Activated CD8-positive, alpha-beta memory T cell treated with anti-CD3 and anti-CD28 coated beads, Interleukin-2, amount 50 U/mL, for 24 hours (primary cell): ENCODE measurements around the gene PHPT1.
"Not testable (repeated sequence)": the region's sequence is repeated elsewhere in the genome, so short reads cannot be mapped to it uniquely, and the experiment has no call there.

Source experiments
- DNase-seq: peaks from one replicate; pipeline ENCODE4 v3.0.0-alpha.2; 2020; ENCODE audit errors: extremely low read depth

Gene PHPT1

DNA sequence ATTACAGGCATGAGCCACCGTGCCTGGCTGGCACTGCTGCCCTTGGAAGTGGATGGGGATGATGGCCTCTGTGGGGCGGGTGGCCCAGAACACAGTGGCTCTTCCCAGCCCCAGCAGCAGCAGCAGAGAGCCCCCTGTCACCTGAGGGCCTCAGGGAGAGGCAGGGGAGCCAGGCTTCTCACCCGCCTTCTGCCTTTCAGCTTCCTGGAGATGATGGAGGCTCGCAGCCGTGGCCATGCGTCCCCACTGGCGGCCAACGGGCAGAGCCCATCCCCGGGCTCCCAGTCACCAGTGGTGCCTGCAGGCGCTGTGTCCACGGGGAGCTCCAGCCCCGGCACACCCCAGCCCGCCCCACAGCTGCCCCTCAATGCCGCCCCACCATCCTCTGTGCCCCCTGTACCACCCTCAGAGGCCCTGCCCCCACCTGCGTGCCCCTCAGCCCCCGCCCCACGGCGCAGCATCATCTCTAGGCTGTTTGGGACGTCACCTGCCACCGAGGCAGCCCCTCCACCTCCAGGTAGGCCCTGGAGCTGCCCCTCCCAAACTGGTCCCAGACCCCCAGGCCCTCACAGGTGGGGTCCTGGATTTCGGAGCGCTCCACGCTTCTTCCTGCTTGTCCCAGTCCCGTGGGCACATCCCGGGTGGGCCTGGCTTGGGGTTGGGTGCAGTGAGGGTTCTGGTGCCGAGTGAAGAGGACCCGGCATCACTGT lies 11.9 kb upstream of the PHPT1 start:
- no peak for DNase-seq

DNA sequence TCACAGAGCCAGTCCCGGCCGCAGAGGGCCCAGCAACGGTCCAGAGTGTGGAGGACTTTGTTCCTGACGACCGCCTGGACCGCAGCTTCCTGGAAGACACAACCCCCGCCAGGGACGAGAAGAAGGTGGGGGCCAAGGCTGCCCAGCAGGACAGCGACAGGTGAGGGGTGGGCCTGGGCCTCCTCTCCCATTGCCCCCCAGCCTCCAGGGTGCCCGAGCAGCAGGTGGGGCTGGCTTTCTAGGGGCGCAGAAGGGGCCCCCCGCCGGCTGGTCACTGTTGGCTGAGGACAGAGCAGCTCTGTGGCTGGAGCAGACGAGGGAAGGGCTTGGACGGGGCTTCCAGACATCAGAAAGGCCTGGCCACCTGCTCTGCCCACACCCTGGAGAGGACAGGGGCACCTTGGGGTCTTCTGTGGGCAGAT lies 11.3 kb upstream of the PHPT1 start:
- DNase-seq = not testable (repeated sequence)

DNA sequence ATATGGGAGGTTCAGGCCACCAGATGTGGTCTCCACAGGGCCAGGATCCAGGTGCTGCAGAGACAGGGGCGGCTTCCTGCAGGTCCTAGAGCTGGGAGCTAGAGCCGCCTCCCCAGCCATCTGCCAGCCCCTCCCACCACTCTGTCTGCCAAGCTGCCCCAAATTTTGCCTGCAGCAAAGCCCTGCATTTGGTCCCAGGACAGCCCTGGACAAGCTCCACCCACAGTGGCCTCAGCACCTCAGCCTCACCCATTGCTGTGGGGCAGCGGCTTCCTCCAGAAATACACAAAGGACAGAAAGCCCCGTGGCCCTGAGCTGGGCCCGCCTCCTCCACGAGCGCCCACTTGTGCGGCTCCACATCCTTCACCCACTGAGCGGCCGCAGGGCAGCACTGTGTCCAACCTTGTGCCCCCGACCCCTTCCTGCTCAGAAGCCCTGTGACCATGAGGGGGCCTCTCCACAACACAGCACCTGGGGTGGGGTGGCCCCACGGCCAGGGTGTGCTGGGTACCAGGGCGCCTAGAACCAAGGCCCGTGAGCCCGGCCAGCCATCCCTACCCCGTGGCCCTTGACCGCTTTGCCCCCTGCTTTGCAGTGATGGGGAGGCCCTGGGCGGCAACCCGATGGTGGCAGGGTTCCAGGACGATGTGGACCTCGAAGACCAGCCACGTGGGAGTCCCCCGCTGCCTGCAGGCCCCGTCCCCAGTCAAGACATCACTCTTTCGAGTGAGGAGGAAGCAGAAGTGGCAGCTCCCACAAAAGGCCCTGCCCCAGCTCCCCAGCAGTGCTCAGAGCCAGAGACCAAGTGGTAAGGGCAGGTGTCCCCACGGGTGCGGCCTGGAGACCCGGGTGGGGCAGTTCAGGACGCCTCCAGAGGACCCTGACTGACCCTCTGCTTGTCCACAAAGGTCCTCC lies 10.6 kb upstream of the PHPT1 start:
- DNase-seq = no peak

DNA sequence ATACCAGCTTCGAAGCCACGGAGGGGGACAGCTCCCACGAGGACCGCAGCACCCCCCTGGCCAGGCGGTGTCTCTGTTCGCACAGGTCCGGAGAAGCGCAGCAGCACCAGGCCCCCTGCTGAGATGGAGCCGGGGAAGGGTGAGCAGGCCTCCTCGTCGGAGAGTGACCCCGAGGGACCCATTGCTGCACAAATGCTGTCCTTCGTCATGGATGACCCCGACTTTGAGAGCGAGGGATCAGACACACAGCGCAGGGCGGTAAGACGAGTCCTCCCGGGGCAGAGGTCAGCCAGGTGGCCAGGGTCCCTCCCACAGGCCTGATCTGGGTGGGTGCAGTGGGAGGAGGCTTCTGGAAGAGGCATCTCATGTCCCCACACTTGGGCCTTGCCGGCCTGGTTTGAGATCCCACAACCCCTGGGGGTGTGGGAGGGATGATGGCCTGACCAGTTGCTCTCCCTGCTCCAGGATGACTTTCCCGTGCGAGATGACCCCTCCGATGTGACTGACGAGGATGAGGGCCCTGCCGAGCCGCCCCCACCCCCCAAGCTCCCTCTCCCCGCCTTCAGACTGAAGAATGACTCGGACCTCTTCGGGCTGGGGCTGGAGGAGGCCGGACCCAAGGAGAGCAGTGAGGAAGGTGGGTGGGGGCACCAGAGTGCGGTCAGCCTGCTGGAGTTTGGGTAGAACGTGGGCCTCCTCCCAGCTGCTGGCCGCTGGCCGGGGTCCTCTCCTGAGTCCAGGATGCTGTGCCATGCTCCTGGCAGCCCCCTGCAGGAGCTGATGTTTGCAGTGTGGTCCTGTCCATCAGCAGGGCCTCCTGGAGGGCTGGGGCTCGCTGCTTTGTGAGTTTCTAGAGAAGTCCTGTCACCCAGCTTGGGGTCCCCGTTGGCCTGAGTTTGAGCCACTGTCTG lies 9.7 kb upstream of the PHPT1 start:
- no peak for DNase-seq

DNA sequence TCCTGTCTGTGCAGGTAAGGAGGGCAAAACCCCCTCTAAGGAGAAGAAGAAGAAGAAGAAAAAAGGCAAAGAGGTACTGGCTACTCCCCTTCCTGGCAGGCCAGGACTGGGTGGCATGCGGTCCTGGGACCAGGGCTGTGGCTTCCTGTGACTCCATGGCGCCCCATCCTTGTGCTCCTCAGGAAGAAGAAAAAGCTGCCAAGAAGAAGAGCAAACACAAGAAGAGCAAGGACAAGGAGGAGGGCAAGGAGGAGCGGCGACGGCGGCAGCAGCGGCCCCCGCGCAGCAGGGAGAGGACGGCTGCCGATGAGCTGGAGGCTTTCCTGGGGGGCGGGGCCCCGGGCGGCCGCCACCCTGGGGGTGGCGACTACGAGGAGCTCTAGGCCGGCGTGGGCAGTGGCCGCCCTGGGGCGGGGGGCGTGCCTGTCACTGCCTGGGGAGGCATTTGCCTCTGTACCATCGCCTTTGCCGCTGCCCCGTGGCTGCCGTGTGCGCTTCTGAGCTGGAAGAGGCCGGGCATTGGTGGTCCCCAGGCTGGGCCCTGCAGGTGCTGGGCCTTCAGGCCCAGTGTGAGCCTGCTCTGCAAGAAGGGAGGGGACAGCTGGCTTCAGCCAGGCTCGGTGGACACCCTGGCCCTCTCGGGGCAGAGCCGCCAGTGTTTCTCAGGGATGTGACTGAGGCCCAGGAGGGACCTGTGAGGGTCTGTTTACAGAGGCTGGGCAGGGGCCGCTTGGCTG lies 8.9 kb upstream of the PHPT1 start:
- DNase-seq = no peak

DNA sequence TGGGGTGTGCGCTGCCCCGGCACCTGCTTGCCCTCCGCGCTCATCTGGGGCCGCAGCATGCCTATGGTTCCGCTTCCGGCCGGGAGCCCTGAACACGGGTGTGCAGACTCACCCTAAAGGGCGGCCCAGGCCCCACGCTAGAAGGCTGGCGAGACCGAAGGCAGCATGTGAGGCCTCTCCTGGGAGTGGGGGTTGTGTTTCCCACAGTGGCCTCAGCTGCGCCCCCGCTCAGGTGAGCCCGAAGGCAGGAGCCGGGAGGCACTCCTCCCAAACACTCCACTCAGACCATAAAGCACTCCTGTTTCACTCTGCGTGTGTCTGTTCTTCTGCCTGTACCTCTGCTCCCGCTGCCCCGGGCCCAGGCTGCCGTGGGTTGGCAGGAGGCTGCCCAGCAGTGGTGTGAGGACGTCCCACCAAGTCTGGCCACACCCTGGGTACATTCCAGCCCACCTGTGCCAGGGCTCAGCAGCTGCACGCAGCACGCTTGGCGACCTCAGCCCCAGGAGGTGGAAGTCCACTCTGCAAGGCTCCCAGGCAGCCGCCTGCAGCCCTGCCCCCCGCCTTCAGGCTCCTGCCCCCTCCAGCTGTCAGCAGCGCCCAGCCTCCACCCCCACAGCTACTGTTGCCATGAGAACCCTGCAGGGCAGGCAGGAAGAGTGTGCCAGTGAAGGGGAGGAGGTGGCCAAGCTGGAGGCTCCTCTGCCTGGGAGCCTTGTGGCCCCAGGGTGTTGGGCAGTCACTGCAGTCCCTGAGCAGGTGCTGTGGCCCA lies 8.1 kb upstream of the PHPT1 start:
- no peak for DNase-seq

DNA sequence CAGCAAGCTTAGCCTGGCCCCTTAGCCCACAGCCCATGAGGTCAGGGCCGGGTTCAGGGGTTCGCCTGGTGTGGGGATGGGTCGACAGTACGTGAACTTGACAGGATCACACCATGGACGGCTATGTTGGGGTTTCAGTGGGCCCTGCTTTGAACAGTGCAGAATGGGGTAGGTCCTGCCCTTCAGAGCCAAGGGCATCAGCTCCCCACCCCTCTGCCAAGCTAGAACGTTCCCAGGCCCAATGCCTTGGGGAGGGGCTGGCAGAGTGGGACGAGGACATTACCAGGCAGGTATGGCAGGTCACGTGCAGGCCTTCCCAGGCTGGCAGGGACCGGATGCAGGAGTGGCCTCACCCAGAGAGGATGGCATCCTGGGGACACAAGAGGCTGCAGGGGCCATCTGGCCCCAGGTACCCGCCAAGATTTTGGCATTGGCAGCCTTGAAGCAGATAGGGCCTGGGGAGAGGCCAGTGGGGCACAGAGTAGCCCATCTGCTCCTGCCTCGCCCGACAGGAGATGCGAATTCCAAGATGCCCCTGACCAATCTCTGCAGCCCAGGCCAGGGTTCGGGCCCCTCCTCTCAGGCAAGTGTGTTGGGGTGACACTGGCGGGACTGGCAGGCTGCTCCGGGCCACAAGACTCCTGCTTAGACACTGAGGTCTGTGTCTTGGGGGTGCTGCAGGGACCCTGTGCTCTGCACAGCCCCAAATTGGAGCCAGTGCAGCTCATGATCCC lies 7.4 kb upstream of the PHPT1 start:
- not testable (repeated sequence) for DNase-seq

DNA sequence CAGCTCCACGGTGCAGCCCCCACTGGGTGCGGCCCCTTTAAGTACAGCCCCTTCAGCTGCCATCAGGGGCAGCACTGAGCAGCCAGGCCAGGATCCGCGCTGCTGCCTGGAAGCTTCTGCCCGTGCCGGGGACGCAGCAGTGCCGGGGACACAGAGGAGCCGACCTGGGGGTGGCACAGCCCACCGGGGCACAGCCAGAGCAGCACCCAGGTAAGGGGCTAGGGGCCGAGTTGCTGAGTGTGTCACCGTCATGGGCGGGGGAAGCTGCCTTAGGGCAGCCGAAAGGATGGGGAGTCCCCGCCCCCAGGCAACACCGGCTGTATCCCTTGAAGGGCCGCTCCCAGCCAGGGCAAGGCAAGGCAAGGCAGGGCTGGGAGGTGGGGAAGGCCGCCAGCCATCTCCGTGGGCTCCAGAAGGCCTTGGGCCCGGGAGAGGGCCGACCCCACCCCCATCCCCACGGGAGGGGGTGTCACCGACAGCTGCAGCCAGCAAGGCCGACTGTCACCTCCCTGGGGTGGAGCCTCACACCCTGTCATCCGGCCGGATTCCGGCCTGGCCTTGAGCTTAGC lies 6.7 kb upstream of the PHPT1 start, which contains the start of gene AJM1:
TSS of gene AJM1 (plus strand) at position 99 of the 569 bp plus-strand sequence. CDS start 1,937 bp downstream, outside the sequence.
- peak; percentile 50 for DNase-seq

DNA sequence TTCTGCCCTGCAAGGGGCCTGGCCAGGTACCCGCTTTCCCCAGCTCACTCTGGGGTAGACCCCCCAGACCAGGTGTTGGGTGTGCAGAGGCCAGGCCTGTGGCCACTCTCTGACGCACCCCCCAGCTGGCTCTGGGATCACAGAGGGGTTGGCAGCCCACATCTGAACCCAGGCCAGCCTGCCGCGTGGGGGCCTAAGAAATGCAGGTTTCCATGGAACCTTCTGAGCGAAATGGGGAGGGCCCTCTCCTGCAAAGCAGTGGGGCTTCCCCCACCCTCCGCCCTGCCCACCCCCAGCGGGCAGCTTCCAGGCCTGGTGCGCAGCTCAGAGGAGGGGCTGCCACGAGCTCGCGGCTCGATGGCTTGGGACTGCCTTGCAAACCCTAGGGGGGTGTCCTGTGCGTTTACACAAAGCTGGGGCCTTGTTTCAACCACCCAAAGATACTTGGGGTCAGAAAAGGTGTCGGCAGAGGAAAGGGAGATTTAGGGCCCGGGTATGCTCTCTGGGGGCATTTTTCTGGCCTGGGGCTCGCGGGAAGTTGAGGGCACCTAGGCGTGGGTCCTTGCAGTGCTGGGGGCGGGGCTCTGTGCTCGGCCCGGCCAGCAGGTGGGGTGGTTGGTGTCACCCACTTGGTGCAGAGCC lies 5.9 kb upstream of the PHPT1 start:
- DNase-seq = not testable (repeated sequence)

DNA sequence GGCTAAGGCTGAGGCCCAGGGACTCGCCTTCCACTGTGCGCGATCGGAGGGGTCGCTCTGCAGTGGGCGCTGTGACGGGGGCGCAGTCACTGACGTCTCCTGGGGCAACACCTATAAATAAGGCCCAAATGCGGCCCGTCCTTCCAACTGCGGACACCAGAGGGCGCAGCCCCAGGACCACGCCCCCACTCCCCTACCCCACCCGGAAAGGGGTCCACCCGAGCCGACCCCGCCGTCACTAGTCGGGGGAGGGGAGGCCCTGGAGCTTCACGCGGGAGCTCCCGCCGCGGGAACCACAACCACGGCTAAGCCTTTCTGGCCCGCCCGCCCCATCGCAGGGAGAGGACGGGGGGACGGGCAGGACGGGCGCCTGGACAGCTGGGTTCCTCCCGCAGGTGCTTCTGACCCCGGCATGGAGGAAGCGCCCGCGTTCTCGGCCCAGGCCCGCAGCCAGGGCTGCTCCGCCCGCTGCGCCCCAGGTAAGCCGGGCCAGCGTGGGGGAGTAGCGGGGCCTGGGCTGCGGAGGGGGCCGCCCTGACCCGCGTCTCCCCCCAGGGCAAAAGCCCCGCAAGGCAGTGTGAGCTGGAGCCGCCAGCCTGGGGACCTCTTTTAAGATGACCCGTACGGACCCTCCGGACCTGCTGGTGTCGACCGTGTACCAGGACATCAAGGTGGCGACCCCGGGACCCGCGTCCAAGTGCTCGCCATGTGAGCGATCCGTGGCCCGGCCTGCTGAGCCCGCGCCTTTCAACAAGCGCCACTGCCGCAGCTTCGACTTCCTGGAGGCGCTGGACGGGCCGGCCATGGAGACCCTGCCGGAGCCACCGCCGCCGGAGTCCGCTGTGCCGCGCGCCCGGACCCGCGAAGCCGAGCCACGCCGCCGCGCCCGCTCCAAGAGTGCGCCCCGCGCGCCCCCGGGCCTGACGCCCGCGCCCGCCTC lies 5.1 kb upstream of the PHPT1 start:
- DNase-seq = not testable (repeated sequence)

DNA sequence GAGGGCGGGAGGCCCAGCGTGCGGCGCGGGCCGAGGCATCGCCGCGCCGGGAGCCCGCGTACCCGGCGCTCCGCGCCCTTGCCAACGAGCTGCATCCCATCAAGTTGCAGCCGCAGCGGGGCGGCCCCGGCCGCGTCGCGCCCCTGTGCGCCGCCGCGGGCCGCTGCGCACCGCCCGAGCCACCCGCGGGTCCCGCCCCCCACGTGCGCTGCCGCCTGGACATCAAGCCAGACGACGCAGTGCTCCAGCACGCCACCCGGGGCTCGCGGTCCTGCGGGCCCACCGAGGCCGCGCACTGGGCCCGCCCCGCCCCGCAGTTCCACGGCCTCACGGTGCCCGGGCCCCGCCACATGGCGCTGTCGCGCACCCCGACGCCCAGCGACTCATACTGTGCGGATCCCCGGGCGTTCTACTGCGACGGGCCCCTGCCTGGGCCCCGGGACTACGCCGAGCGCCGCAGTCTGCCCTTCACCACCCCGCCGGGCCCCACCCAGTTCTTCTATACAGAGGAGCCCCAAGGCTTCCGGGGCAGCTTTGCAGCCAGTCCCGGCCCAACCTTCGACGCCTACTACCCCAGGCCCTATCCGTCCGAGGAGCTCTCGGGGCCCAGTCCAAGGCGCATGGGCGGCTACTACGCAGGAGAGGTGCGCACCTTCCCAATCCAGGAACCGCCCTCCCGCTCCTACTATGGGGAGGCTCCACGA lies 4.3 kb upstream of the PHPT1 start:
- no peak for DNase-seq

DNA sequence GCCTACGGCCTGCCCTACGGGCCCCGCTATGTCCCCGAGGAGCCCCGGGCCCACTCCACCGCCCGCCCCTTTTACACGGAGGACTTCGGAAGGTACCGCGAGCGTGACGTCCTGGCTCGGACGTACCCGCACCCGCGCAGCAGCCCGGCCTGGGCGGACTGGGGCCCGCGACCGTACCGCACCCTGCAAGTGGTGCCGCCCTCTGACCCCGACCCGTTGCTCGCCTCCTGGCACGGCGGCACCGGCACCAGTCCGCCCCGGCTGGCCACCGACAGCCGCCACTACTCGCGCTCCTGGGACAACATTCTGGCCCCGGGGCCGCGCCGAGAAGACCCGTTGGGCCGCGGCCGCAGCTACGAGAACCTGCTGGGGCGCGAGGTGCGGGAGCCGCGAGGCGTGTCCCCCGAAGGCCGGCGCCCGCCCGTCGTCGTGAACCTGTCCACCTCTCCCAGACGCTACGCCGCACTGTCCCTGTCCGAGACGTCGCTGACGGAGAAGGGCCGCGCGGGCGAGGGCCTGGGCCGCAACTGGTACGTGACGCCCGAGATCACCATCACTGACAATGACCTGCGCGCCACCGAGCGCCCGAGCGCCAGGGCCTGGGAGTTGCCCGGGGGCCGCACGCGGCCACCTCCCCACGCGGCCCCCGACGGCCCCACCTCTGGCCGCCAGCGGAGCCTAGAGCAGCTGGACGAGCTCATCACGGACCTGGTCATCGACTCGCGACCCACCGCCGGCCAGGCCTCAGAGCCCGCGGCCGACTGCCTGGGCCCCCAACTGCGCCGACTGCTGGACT lies 3.5 kb upstream of the PHPT1 start:
- DNase-seq = no peak

DNA sequence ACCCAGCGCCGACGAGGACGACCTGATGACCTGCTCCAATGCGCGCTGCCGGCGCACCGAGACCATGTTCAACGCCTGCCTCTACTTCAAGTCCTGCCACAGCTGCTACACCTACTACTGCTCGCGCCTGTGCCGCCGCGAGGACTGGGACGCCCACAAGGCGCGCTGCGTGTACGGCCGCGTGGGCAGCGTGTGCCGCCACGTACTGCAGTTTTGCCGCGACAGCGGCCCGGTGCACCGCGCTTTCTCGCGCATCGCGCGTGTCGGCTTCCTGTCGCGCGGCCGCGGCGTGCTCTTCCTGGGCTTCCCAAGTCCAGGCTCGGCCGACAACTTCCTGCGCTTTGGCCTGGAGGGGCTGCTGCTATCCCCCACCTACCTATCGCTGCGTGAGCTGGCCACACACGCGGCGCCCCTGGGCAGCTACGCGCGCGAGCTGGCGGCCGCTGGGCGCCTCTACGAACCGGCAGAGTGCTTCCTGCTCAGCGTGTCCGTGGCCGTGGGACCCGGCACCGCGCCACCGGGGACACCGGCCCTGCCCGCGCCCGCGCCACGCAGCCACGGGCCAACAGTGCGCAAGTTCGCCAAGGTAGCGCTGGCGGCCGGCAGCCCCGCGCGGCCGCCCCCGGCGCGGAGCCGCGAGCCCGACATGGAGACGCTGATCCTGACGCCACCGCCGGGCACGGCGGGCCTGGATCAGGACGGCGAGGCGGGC lies 2.7 kb upstream of the PHPT1 start:
- no peak for DNase-seq

DNA sequence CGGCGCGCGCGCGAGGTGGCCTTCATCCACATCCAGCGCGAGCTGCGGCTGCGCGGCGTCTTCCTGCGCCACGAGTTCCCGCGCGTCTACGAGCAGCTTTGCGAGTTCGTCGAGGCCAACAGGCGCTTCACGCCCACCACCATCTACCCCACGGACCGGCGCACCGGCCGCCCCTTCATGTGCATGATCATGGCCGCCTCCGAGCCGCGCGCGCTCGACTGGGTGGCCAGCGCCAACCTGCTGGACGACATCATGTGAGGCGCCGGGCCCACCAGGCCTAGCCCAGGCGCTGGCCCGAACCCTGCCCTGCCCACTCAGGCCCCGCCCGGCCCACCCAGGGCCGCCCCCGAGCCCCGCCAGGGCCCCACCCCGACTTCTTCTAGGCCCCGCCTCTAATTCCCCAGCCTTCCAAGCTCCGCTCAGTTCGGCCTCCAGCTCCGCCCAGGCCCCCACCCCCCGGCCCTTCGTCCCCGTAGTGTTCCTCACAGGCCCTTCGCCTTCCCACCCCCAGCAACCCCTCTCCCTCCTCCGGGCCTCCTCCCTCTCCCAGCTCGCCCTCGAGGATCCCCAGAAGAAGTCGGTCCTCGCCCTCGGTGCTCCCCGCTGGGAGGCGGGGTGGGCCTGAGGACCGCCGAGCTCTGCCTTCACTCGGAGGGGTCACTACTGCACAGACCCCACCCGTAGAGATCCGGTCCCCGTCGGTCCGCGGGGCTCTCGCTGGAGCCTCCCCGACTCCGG lies 2.0 kb upstream of the PHPT1 start:
- DNase-seq = no peak
